ENCODE data around the gene MYO10.

DNA sequence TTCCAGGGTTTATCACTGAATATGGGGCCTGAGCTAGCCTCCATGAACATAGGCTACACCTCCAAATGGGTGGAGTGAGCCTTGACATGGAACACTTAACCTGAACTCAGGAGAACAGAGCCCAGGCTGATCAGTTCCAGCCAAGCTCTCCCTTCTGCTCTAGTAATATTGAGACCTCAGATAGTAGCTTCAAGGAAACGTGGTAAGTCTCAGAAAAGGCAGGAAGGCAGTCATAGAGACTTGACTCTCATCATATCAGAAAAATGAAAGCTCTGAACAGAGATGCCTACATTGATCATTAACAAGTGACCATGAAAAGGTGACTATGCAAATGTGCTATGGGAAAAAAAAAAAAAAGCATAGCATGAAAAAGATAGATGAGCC is 40.5 kb upstream of the MYO10 start:
- TF ChIP-seq ESRRG (CRISPR knock-in tag; IDR thresholded peaks at IDR 0.05) (no peak), ZNF70 (CRISPR knock-in tag; IDR thresholded peaks at IDR 0.05) (no peak), ZFP3 (CRISPR knock-in tag; IDR thresholded peaks at IDR 0.05) (no peak), OSR1 (CRISPR knock-in tag; IDR thresholded peaks at IDR 0.05) (no peak), TOX (CRISPR knock-in tag; IDR thresholded peaks at IDR 0.05; ENCODE audit: borderline replicate concordance) (no peak), GLIS3 (CRISPR knock-in tag; IDR thresholded peaks at IDR 0.05) (no peak), ISL1 (CRISPR knock-in tag; IDR thresholded peaks at IDR 0.05) (no peak), CSDC2 (CRISPR knock-in tag; IDR thresholded peaks at IDR 0.05) (no peak), PPARA (CRISPR knock-in tag; IDR thresholded peaks at IDR 0.05; ENCODE audit: borderline replicate concordance) (no peak), RARB (CRISPR knock-in tag; IDR thresholded peaks at IDR 0.05) (no peak)
- TF ChIP-seq, protein P1, sequence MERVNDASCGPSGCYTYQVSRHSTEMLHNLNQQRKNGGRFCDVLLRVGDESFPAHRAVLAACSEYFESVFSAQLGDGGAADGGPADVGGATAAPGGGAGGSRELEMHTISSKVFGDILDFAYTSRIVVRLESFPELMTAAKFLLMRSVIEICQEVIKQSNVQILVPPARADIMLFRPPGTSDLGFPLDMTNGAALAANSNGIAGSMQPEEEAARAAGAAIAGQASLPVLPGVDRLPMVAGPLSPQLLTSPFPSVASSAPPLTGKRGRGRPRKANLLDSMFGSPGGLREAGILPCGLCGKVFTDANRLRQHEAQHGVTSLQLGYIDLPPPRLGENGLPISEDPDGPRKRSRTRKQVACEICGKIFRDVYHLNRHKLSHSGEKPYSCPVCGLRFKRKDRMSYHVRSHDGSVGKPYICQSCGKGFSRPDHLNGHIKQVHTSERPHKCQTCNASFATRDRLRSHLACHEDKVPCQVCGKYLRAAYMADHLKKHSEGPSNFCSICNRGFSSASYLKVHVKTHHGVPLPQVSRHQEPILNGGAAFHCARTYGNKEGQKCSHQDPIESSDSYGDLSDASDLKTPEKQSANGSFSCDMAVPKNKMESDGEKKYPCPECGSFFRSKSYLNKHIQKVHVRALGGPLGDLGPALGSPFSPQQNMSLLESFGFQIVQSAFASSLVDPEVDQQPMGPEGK (CRISPR knock-in tag; IDR thresholded peaks at IDR 0.05; ENCODE audit: borderline replicate concordance) = no peak
- TF ChIP-seq, protein P2, sequence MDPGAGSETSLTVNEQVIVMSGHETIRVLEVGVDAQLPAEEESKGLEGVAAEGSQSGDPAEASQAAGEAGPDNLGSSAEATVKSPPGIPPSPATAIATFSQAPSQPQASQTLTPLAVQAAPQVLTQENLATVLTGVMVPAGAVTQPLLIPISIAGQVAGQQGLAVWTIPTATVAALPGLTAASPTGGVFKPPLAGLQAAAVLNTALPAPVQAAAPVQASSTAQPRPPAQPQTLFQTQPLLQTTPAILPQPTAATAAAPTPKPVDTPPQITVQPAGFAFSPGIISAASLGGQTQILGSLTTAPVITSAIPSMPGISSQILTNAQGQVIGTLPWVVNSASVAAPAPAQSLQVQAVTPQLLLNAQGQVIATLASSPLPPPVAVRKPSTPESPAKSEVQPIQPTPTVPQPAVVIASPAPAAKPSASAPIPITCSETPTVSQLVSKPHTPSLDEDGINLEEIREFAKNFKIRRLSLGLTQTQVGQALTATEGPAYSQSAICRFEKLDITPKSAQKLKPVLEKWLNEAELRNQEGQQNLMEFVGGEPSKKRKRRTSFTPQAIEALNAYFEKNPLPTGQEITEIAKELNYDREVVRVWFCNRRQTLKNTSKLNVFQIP (CRISPR knock-in tag; IDR thresholded peaks at IDR 0.05; ENCODE audit: borderline replicate concordance, low read depth) = no peak
- TF ChIP-seq, protein P3, sequence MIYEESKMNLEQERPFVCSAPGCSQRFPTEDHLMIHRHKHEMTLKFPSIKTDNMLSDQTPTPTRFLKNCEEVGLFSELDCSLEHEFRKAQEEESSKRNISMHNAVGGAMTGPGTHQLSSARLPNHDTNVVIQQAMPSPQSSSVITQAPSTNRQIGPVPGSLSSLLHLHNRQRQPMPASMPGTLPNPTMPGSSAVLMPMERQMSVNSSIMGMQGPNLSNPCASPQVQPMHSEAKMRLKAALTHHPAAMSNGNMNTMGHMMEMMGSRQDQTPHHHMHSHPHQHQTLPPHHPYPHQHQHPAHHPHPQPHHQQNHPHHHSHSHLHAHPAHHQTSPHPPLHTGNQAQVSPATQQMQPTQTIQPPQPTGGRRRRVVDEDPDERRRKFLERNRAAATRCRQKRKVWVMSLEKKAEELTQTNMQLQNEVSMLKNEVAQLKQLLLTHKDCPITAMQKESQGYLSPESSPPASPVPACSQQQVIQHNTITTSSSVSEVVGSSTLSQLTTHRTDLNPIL (CRISPR knock-in tag; IDR thresholded peaks at IDR 0.05; ENCODE audit: low read depth) = no peak
- TF ChIP-seq, protein P4, sequence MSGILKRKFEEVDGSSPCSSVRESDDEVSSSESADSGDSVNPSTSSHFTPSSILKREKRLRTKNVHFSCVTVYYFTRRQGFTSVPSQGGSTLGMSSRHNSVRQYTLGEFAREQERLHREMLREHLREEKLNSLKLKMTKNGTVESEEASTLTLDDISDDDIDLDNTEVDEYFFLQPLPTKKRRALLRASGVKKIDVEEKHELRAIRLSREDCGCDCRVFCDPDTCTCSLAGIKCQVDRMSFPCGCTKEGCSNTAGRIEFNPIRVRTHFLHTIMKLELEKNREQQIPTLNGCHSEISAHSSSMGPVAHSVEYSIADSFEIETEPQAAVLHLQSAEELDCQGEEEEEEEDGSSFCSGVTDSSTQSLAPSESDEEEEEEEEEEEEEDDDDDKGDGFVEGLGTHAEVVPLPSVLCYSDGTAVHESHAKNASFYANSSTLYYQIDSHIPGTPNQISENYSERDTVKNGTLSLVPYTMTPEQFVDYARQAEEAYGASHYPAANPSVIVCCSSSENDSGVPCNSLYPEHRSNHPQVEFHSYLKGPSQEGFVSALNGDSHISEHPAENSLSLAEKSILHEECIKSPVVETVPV (CRISPR knock-in tag; IDR thresholded peaks at IDR 0.05) = no peak
